HepG2 (cell line): Measurements from ENCODE around the gene MTCH1. TPM values are rescaled to one million over a fixed set of nuclear protein-coding genes. Genes with fewer than 3 reads are reported as not detected.

Experiments used
- CBFB ChIP-seq: sonication (generic); formaldehyde crosslinking; IDR thresholded peaks from 2 replicates; pipeline ENCODE4 v1.4.0; 2020; ENCODE audit warnings: missing genetic modification reagents
- CC2D1A ChIP-seq: sonication (generic); formaldehyde crosslinking; IDR thresholded peaks from 2 replicates; pipeline ENCODE4 v1.8.1; 2023; ENCODE audit warnings: mild to moderate bottlenecking, missing genetic modification reagents
- DNMT3B ChIP-seq: conservative IDR thresholded peaks from 2 replicates; pipeline ENCODE4 v1.6.1; 2016; ENCODE audit warnings: missing biosample characterization, control low read depth
- DR1 ChIP-seq: sonication (generic); formaldehyde crosslinking; IDR thresholded peaks from 2 replicates; pipeline ENCODE4 v1.8.0; 2021; ENCODE audit warnings: mild to moderate bottlenecking, missing genetic modification reagents, inconsistent platforms
- FOXO1 ChIP-seq: sonication (generic); formaldehyde crosslinking; IDR thresholded peaks from 2 replicates; pipeline ENCODE4 v1.4.0; 2020; ENCODE audit warnings: missing genetic modification reagents
- GABPB1 ChIP-seq: IDR thresholded peaks from 2 replicates; pipeline ENCODE4 v1.6.1; 2016; ENCODE audit warnings: mild to moderate bottlenecking, missing genetic modification reagents, moderate library complexity, missing compliant biosample characterization
- GPN1 ChIP-seq: sonication (generic); formaldehyde crosslinking; IDR thresholded peaks from 2 replicates; pipeline ENCODE4 v1.5.1; 2020; ENCODE audit warnings: missing genetic modification reagents, borderline replicate concordance
- KMT2B ChIP-seq: IDR thresholded peaks from 2 replicates; pipeline ENCODE4 v1.6.1; 2016; ENCODE audit warnings: missing genetic modification reagents, missing compliant biosample characterization
- MIER2 ChIP-seq: IDR thresholded peaks from 2 replicates; pipeline ENCODE4 v1.6.1; 2016; ENCODE audit warnings: missing biosample characterization, missing genetic modification reagents
- NFE2 ChIP-seq: sonication (generic); formaldehyde crosslinking; IDR thresholded peaks from 2 replicates; pipeline ENCODE4 v1.4.0; 2020; ENCODE audit warnings: missing genetic modification reagents
- PCBP2 ChIP-seq: fragments of 200-400 bp; formaldehyde crosslinking; optimal IDR thresholded peaks from 2 replicates; pipeline ENCODE3; 2018; ENCODE audit warnings: low read length, low read depth; ENCODE audit not compliant: poor library complexity, severe bottlenecking
- RAD21 ChIP-seq: fragments of 450-650 bp; formaldehyde crosslinking; IDR thresholded peaks from 2 replicates; pipeline ENCODE4 v1.5.0; 2020; ENCODE audit warnings: mild to moderate bottlenecking
- RFXANK ChIP-seq: IDR thresholded peaks from 2 replicates; pipeline ENCODE4 v1.6.1; 2016
- SALL2 ChIP-seq: sonication (generic); formaldehyde crosslinking; IDR thresholded peaks from 2 replicates; pipeline ENCODE4 v1.8.1; 2023; ENCODE audit warnings: mild to moderate bottlenecking, missing genetic modification reagents, inconsistent platforms
- SIN3B ChIP-seq: fragments of 150-350 bp; IDR thresholded peaks from 2 replicates; pipeline ENCODE4 v1.6.1; 2014; ENCODE audit warnings: low read length
- SNRNP70 ChIP-seq: fragments of 200-400 bp; formaldehyde crosslinking; IDR thresholded peaks from 2 replicates; pipeline ENCODE4 v1.6.1; 2017; ENCODE audit warnings: mild to moderate bottlenecking, low read depth, low read length, moderate library complexity
- SP1 ChIP-seq, 2 experiments: fragments of 450-650 bp in 1 of 2; sonication (generic) in 1 of 2; formaldehyde crosslinking in 1 of 2; IDR thresholded peaks; 2 replicates each; pipeline versions ENCODE4 v1.4.0 to v1.6.1; 2016 to 2020; ENCODE audit warnings: missing genetic modification reagents in 1 of 2
- ZBTB20 ChIP-seq: sonication (generic); formaldehyde crosslinking; IDR thresholded peaks from 2 replicates; pipeline ENCODE4 v1.8.1; 2023; ENCODE audit warnings: missing genetic modification reagents, low read depth, mild to moderate bottlenecking, borderline replicate concordance
- ZBTB8A ChIP-seq: sonication (generic); formaldehyde crosslinking; IDR thresholded peaks from 2 replicates; pipeline ENCODE4 v1.4.0; 2020; ENCODE audit warnings: mild to moderate bottlenecking, low read depth, missing genetic modification reagents, borderline replicate concordance
- ZFX ChIP-seq: sonication (generic); formaldehyde crosslinking; IDR thresholded peaks from 2 replicates; pipeline ENCODE4 v1.4.0; 2020; ENCODE audit warnings: mild to moderate bottlenecking, low read depth, missing genetic modification reagents, moderate library complexity
- ZNF224 ChIP-seq: sonication (generic); formaldehyde crosslinking; IDR thresholded peaks from 2 replicates; pipeline ENCODE4 v1.5.0; 2020; ENCODE audit warnings: mild to moderate bottlenecking, missing genetic modification reagents
- ZNF30 ChIP-seq: sonication (generic); formaldehyde crosslinking; IDR thresholded peaks from 2 replicates; pipeline ENCODE4 v1.5.0; 2020; ENCODE audit warnings: mild to moderate bottlenecking, missing genetic modification reagents
- ZNF737 ChIP-seq: sonication (generic); formaldehyde crosslinking; IDR thresholded peaks from 2 replicates; pipeline ENCODE4 v1.5.0; 2020; ENCODE audit warnings: missing genetic modification reagents, mild to moderate bottlenecking, borderline replicate concordance
- polyA plus RNA-seq, 8 experiments: library from polyadenylated mRNA; depleted of rRNA in 3 of 8; stranded (reverse) in 7 of 8; unstranded in 1 of 8; fragments of >200 nt; fragmentation: Illumina TruSeq in 4 of 8; extraction: Trizol in 4 of 8; gene quantifications; 2 replicates each; pipeline versions ENCODE4 v1.2.1 to v1.2.3, GENCODE V29; 2011 to 2016; ENCODE audit warnings: low read depth in 4 of 8, missing spikeins in 1 of 8, mixed read lengths in 1 of 8; ENCODE audit not compliant: insufficient read depth in 1 of 8
- total RNA-seq, 5 experiments: library from RNA; depleted of rRNA; stranded (reverse); fragments of >200 nt; fragmentation: Illumina TruSeq; extraction: Trizol; gene quantifications; 2 replicates each; pipeline ENCODE4 v1.2.3, GENCODE V29; 2016; ENCODE audit warnings: low read depth in 1 of 5
- TF ChIP-seq, protein P1 (sequence below): sonication (generic); formaldehyde crosslinking; IDR thresholded peaks from 2 replicates; pipeline ENCODE4 v1.5.0; 2020; ENCODE audit warnings: mild to moderate bottlenecking, missing genetic modification reagents, borderline replicate concordance
- TF ChIP-seq, protein P2 (sequence below): IDR thresholded peaks from 2 replicates; pipeline ENCODE4 v1.6.1; 2016; ENCODE audit warnings: missing compliant biosample characterization, missing genetic modification reagents, borderline replicate concordance
- TF ChIP-seq, protein P3 (sequence below): IDR thresholded peaks from 2 replicates; pipeline ENCODE4 v1.6.1; 2016

The MTCH1 gene
- total and polyA plus RNA-seq, 2 of the 13 experiments (the other 11 are each of a cell fraction or from before 2014, with no cell fraction given), result 86.2 to 144 TPM

DNA sequence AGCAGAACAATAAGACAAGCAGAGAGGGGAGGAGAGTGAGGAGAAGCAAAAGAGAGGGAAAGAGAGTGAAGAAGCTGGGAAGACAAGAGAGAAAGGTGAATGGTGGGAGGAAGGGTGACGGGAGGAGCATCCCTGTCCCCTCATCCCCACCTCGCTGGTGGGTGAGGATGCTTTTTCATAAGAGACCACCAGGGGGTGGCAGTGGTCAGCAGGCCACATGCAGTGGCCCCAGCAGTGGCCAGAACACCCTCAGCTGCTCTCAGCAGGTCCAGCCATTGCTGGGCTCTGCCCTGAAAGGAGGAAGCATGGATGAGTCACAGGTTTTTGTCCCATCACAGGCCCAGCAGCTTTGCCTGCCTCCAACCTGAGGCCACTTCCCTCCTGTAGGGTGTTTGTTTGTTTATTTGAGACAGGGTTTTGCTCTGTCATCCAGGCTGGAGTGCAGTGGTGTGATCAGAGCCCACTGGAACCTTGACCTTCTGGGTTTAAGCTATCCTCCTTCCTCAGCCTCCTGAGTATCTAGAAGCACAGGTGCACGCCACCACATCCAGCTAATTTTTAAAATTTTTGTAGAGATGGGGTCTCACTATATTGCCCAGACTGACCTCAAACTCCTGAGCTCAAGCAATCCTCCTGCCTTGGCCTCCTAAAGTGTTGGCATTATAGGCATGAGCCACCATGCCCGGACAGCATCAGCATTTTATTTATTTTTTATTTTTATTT lies 43.4 kb upstream of the MTCH1 start (continued):
- TF ChIP-seq, protein P1, sequence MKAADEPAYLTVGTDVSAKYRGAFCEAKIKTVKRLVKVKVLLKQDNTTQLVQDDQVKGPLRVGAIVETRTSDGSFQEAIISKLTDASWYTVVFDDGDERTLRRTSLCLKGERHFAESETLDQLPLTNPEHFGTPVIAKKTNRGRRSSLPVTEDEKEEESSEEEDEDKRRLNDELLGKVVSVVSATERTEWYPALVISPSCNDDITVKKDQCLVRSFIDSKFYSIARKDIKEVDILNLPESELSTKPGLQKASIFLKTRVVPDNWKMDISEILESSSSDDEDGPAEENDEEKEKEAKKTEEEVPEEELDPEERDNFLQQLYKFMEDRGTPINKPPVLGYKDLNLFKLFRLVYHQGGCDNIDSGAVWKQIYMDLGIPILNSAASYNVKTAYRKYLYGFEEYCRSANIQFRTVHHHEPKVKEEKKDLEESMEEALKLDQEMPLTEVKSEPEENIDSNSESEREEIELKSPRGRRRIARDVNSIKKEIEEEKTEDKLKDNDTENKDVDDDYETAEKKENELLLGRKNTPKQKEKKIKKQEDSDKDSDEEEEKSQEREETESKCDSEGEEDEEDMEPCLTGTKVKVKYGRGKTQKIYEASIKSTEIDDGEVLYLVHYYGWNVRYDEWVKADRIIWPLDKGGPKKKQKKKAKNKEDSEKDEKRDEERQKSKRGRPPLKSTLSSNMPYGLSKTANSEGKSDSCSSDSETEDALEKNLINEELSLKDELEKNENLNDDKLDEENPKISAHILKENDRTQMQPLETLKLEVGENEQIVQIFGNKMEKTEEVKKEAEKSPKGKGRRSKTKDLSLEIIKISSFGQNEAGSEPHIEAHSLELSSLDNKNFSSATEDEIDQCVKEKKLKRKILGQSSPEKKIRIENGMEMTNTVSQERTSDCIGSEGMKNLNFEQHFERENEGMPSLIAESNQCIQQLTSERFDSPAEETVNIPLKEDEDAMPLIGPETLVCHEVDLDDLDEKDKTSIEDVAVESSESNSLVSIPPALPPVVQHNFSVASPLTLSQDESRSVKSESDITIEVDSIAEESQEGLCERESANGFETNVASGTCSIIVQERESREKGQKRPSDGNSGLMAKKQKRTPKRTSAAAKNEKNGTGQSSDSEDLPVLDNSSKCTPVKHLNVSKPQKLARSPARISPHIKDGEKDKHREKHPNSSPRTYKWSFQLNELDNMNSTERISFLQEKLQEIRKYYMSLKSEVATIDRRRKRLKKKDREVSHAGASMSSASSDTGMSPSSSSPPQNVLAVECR (CRISPR knock-in tag), result peak; percentile 46; the same call in 1 of the 2 replicates
- TF ChIP-seq MIER2 (CRISPR knock-in tag), result peak; percentile 64; the same call in 1 of the 2 replicates
- TF ChIP-seq, protein P2, sequence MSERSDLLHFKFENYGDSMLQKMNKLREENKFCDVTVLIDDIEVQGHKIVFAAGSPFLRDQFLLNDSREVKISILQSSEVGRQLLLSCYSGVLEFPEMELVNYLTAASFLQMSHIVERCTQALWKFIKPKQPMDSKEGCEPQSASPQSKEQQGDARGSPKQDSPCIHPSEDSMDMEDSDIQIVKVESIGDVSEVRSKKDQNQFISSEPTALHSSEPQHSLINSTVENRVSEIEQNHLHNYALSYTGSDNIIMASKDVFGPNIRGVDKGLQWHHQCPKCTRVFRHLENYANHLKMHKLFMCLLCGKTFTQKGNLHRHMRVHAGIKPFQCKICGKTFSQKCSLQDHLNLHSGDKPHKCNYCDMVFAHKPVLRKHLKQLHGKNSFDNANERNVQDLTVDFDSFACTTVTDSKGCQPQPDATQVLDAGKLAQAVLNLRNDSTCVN (CRISPR knock-in tag), result 0 out of 2 replicates have a peak, but pooled peaks have one; percentile 32
- TF ChIP-seq CC2D1A (CRISPR knock-in tag), result no peak
- no peak for TF ChIP-seq PCBP2
- TF ChIP-seq, protein P3, sequence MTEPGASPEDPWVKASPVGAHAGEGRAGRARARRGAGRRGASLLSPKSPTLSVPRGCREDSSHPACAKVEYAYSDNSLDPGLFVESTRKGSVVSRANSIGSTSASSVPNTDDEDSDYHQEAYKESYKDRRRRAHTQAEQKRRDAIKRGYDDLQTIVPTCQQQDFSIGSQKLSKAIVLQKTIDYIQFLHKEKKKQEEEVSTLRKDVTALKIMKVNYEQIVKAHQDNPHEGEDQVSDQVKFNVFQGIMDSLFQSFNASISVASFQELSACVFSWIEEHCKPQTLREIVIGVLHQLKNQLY (CRISPR knock-in tag), result peak; percentile 55
- TF ChIP-seq ZFX, result peak; percentile 46; the same call in 1 of the 2 replicates
- TF ChIP-seq ZBTB20 (CRISPR knock-in tag), result no peak
- peak; percentile 81 for TF ChIP-seq NFE2 (CRISPR knock-in tag)
- no peak for TF ChIP-seq KMT2B (CRISPR knock-in tag)
- TF ChIP-seq CBFB, result peak; percentile 77
- TF ChIP-seq RAD21, result peak; percentile 99
- no peak for TF ChIP-seq RFXANK (CRISPR knock-in tag)
- no peak for TF ChIP-seq SALL2
- TF ChIP-seq SIN3B, result no peak
- TF ChIP-seq SP1 (IDR thresholded peaks at IDR 0.05), result no peak
- TF ChIP-seq SP1 (CRISPR knock-in tag; IDR thresholded peaks at IDR 0.05), result 0 out of 2 replicates have a peak, but pooled peaks have one; percentile 37
- no peak for TF ChIP-seq SNRNP70
- TF ChIP-seq ZNF737 (CRISPR knock-in tag), result no peak
- peak; percentile 47; the same call in 1 of the 2 replicates for TF ChIP-seq FOXO1
- no peak for TF ChIP-seq ZNF224 (CRISPR knock-in tag)
- TF ChIP-seq GPN1, result no peak
- TF ChIP-seq DR1, result no peak
- no peak for TF ChIP-seq ZNF30 (CRISPR knock-in tag)
- peak; percentile 63 for TF ChIP-seq GABPB1 (CRISPR knock-in tag)
- peak; percentile 85; the same call in 1 of the 2 replicates for TF ChIP-seq DNMT3B (CRISPR knock-in tag)
- TF ChIP-seq ZBTB8A (CRISPR knock-in tag), result no peak
